ENCODE measurements around the gene TNNT2. TPM values are rescaled to one million over a fixed set of nuclear protein-coding genes. Genes with fewer than 3 reads are reported as not detected.

The TNNT2 gene
- total and polyA plus RNA-seq, 2 donors (not counting 1 experiment from before 2014, with no cell fraction given) = not detected

- Mint-ChIP-seq H3K4me3 (no peak overlapping the region), H3K9me3 (ENCODE audit: insufficient read depth) (no peaks in the 10 kb centered on the region), H3K27ac (no peak overlapping the region), H3K4me1 (no peaks in the 10 kb centered on the region), H3K27me3 (peaks cover 16% of the 10 kb centered on the region)
- H3K9me3 ChIP-seq (ENCODE audit: control extremely low read depth in 1 of 3, control insufficient read depth in 2 of 3, insufficient read depth in 1 of 3, low read length in 2 of 3) = no peaks in the 10 kb centered on the region
- no CpG with 5 or more reads among the region's 4 CpGs for WGBS (ENCODE audit: insufficient coverage)
- H3K79me2 ChIP-seq (ENCODE audit: control insufficient read depth, insufficient read depth, low read length) = no peaks in the 10 kb centered on the region
- no peaks in the 10 kb centered on the region for H3K4me1 ChIP-seq (ENCODE audit: control insufficient read depth in 2 of 2, insufficient read depth in 2 of 2, low read length in 2 of 2)
- POLR2A ChIA-PET = no interaction called here
- no peak overlapping the region for H2AFZ ChIP-seq (ENCODE audit: insufficient read depth, low read depth, low read length, poor library complexity, severe bottlenecking)
- H3K27ac ChIP-seq (ENCODE audit: low read length in 2 of 2) = no peak overlapping the region
- no peak overlapping the region for H3K4me2 ChIP-seq (replicated peaks; ENCODE audit: low read depth, low read length, poor library complexity, severe bottlenecking)
- TF ChIP-seq, protein P1, sequence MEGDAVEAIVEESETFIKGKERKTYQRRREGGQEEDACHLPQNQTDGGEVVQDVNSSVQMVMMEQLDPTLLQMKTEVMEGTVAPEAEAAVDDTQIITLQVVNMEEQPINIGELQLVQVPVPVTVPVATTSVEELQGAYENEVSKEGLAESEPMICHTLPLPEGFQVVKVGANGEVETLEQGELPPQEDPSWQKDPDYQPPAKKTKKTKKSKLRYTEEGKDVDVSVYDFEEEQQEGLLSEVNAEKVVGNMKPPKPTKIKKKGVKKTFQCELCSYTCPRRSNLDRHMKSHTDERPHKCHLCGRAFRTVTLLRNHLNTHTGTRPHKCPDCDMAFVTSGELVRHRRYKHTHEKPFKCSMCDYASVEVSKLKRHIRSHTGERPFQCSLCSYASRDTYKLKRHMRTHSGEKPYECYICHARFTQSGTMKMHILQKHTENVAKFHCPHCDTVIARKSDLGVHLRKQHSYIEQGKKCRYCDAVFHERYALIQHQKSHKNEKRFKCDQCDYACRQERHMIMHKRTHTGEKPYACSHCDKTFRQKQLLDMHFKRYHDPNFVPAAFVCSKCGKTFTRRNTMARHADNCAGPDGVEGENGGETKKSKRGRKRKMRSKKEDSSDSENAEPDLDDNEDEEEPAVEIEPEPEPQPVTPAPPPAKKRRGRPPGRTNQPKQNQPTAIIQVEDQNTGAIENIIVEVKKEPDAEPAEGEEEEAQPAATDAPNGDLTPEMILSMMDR (IDR thresholded peaks at IDR 0.05) = no peak
- TF ChIP-seq EZH2 (IDR thresholded peaks at IDR 0.05; ENCODE audit: borderline replicate concordance, insufficient read depth, low read depth, low read length, poor library complexity, severe bottlenecking) = no peak
- H3K36me3 ChIP-seq (replicated peaks in 1 of 2; ENCODE audit: control extremely low read depth in 1 of 2, control insufficient read depth in 1 of 2, extremely low read depth in 1 of 2, insufficient read depth in 2 of 2, low read length in 1 of 2) = no peaks in the 10 kb centered on the region
- no peak for ATAC-seq (ENCODE audit: low read depth)
- CTCF ChIA-PET = no interaction called here
- no peaks in the 10 kb centered on the region for H4K20me1 ChIP-seq (ENCODE audit: control insufficient read depth, insufficient read depth, low read length, poor library complexity, severe bottlenecking)
- H3K9ac ChIP-seq (ENCODE audit: low read length) = no peak overlapping the region
- DNase-seq = no peak
- H3K4me3 ChIP-seq (ENCODE audit: control extremely low read depth in 1 of 5, extremely low read depth in 1 of 5, insufficient read depth in 1 of 5, low read depth in 2 of 5, low read length in 4 of 5) = no peak overlapping the region
- intact Hi-C loops (cut with micrococcal nuclease) = no loop called here
- H3K27me3 ChIP-seq (replicated peaks in 1 of 4; ENCODE audit: control extremely low read depth in 1 of 4, control insufficient read depth in 3 of 4, insufficient read depth in 4 of 4, low read length in 3 of 4) = peaks cover 0 to 7% (median 0%) of the 10 kb centered on the region in 4 experiments
These were observed 18.9 kb downstream of the TNNT2 start for GRCh38 chr1:201358596-201358995.

GRCh38 chr1:201357636-201358348 is 19.7 kb downstream of the TNNT2 start:
- Mint-ChIP-seq H3K27ac (no peak overlapping the region), H3K4me3 (no peak overlapping the region), H3K4me1 (no peaks in the 10 kb centered on the region), H3K9me3 (ENCODE audit: insufficient read depth) (no peaks in the 10 kb centered on the region), H3K27me3 (peaks cover 12% of the 10 kb centered on the region)
- DNase-seq (no peak), ATAC-seq (ENCODE audit: low read depth) (no peak)
- no peak overlapping the region for H3K4me2 ChIP-seq (replicated peaks; ENCODE audit: low read depth, low read length, poor library complexity, severe bottlenecking)
- no peaks in the 10 kb centered on the region for H3K4me1 ChIP-seq (ENCODE audit: control insufficient read depth in 2 of 2, insufficient read depth in 2 of 2, low read length in 2 of 2)
- no peak for TF ChIP-seq EZH2 (IDR thresholded peaks at IDR 0.05; ENCODE audit: borderline replicate concordance, insufficient read depth, low read depth, low read length, poor library complexity, severe bottlenecking)
- TF ChIP-seq, protein P1 (IDR thresholded peaks at IDR 0.05) = no peak
- H3K27me3 ChIP-seq (replicated peaks in 1 of 4; ENCODE audit: control extremely low read depth in 1 of 4, control insufficient read depth in 3 of 4, insufficient read depth in 4 of 4, low read length in 3 of 4) = peaks cover 0 to 7% (median 0%) of the 10 kb centered on the region in 4 experiments
- no peaks in the 10 kb centered on the region for H3K36me3 ChIP-seq (replicated peaks in 1 of 2; ENCODE audit: control extremely low read depth in 1 of 2, control insufficient read depth in 1 of 2, extremely low read depth in 1 of 2, insufficient read depth in 2 of 2, low read length in 1 of 2)
- H3K27ac ChIP-seq (ENCODE audit: low read length in 2 of 2) = no peak overlapping the region
- H3K4me3 ChIP-seq (ENCODE audit: control extremely low read depth in 1 of 5, extremely low read depth in 1 of 5, insufficient read depth in 1 of 5, low read depth in 2 of 5, low read length in 4 of 5) = no peak overlapping the region
- H3K9ac ChIP-seq (ENCODE audit: low read length) = no peak overlapping the region
- POLR2A ChIA-PET = no interaction called here
- no peak overlapping the region for H2AFZ ChIP-seq (ENCODE audit: insufficient read depth, low read depth, low read length, poor library complexity, severe bottlenecking)
- no peaks in the 10 kb centered on the region for H3K79me2 ChIP-seq (ENCODE audit: control insufficient read depth, insufficient read depth, low read length)
- CTCF ChIA-PET = no interaction called here
- no peaks in the 10 kb centered on the region for H4K20me1 ChIP-seq (ENCODE audit: control insufficient read depth, insufficient read depth, low read length, poor library complexity, severe bottlenecking)
- 74% methylated on average over 7 of the region's 10 CpGs for WGBS (ENCODE audit: insufficient coverage)
- no peaks in the 10 kb centered on the region for H3K9me3 ChIP-seq (ENCODE audit: control extremely low read depth in 1 of 3, control insufficient read depth in 2 of 3, insufficient read depth in 1 of 3, low read length in 2 of 3)
- intact Hi-C loops (cut with micrococcal nuclease) = no loop called here

All from B cell (primary cell).